Tibial nerve (tissue), 4 donors: ENCODE data around the gene TPRN. TPM values are rescaled to one million over a fixed set of nuclear protein-coding genes. Genes with fewer than 3 reads are reported as not detected.

Experiments
- DNase-seq, 2 donors: peaks; one replicate each; pipeline ENCODE4 v3.0.0-alpha.2; 2019; ENCODE audit warnings: low spot score in 2 of 2
- H3K27ac ChIP-seq, 4 donors: fragments of 200-600 bp; sonication (generic) in 3 of 4; one replicate each; pipeline ENCODE4 v1.5.1; 2017 to 2019; ENCODE audit warnings: mild to moderate bottlenecking in 1 of 4
- H3K27me3 ChIP-seq, 2 donors: fragments of 200-600 bp; sonication (generic) in 1 of 2; one replicate each; pipeline versions ENCODE4 v1.5.1 to v1.6.0; 2017 to 2019
- H3K36me3 ChIP-seq, 3 donors: fragments of 200-600 bp; sonication (generic); one replicate each; pipeline ENCODE4 v1.5.1; 2018 to 2019
- H3K4me1 ChIP-seq, 4 donors: fragments of 200-600 bp; sonication (generic) in 3 of 4; one replicate each; pipeline ENCODE4 v1.5.1; 2017 to 2019
- H3K4me3 ChIP-seq, 4 donors: fragments of 200-600 bp; sonication (generic) in 3 of 4; one replicate each; pipeline ENCODE4 v1.5.1; 2017 to 2019; ENCODE audit warnings: mild to moderate bottlenecking in 1 of 4, moderate library complexity in 1 of 4
- H3K9me3 ChIP-seq, 4 donors: fragments of 200-600 bp; sonication (generic) in 3 of 4; one replicate each; pipeline ENCODE4 v1.5.1; 2017 to 2019
- CTCF ChIP-seq, 5 experiments: fragments of 200-600 bp in 3 of 5; fragments of 450-650 bp in 2 of 5; sonication (generic) in 3 of 5; IDR thresholded peaks; one replicate each; pipeline ENCODE4 v1.5.1; 2016 to 2019; ENCODE audit warnings: antibody characterized with exemption in 5 of 5, mild to moderate bottlenecking in 3 of 5, moderate library complexity in 2 of 5
- EP300 ChIP-seq, 2 donors: sonication (generic); formaldehyde crosslinking; IDR thresholded peaks; one replicate each; pipeline ENCODE4 v1.6.1; 2017; ENCODE audit warnings: antibody characterized with exemption in 2 of 2, mild to moderate bottlenecking in 1 of 2
- POLR2A ChIP-seq, 2 donors: fragments of 450-650 bp; IDR thresholded peaks; one replicate each; pipeline ENCODE4 v1.6.1; 2017; ENCODE audit warnings: antibody characterized with exemption in 2 of 2, mild to moderate bottlenecking in 2 of 2, moderate library complexity in 2 of 2
- WGBS, 2 donors: methylation state at CpG; one replicate each; pipeline ENCODE4 v1.1.5; 2018; 5-methylcytosine and 5-hydroxymethylcytosine counted together
- total RNA-seq, 4 donors: library from RNA; depleted of rRNA; stranded (reverse); fragments of >200 nt; gene quantifications; one replicate each; pipeline ENCODE4 v1.1.0, GENCODE V29; 2016

Gene TPRN
- total RNA-seq, 4 donors from 2014 or later: 6.8 to 12.3 (median 8.9) TPM

GRCh38 chr9:137148242-137148641 is 52.3 kb downstream of the TPRN start:
- H3K9me3 ChIP-seq: no peaks in the 10 kb centered on the region
- no peaks in the 10 kb centered on the region for H3K4me1 ChIP-seq
- no peak overlapping the region for H3K27ac ChIP-seq
- TF ChIP-seq CTCF (IDR thresholded peaks at IDR 0.05) (no peak), POLR2A (IDR thresholded peaks at IDR 0.05) (no peak), EP300 (IDR thresholded peaks at IDR 0.05) (no peak)
- DNase-seq: no peak
- H3K4me3 ChIP-seq: no peak overlapping the region
- H3K27me3 ChIP-seq: peaks cover 0 to 50% of the 10 kb centered on the region in 2 donors
- 51 to 67% methylated on average over 21 to 22 of the region's 27 CpGs for WGBS, 2 donors
- no peaks in the 10 kb centered on the region for H3K36me3 ChIP-seq

DNA sequence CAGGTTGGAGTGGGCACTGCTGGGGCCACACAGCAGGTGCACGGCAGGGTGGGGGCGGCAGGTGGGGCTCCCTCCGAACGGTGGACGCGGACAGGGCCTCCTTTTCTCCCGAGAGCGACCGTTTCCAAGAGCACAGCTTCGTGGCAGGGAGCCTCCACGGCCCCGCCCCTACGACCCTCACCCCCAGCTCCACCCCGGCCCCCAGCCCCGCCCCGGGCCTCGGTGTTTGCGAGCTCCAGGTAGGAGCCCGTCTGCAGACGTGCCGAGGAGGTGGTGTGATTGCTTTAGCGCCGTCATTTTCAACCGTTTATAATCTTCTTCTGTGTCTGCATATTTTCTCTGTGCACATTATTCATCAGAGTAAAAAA is 52.8 kb downstream of the TPRN start:
- peaks cover 0 to 55% of the 10 kb centered on the region in 2 donors for H3K27me3 ChIP-seq
- DNase-seq: no peak
- TF ChIP-seq CTCF (IDR thresholded peaks at IDR 0.05): no peak
- TF ChIP-seq EP300 (IDR thresholded peaks at IDR 0.05): no peak
- no peak for TF ChIP-seq POLR2A (IDR thresholded peaks at IDR 0.05)
- H3K4me1 ChIP-seq: no peaks in the 10 kb centered on the region
- H3K4me3 ChIP-seq: no peak overlapping the region
- WGBS, 2 donors: 27 to 35% methylated on average over 16 to 23 of the region's 24 CpGs
- no peak overlapping the region for H3K27ac ChIP-seq
- H3K36me3 ChIP-seq: no peaks in the 10 kb centered on the region
- H3K9me3 ChIP-seq: no peaks in the 10 kb centered on the region

DNA sequence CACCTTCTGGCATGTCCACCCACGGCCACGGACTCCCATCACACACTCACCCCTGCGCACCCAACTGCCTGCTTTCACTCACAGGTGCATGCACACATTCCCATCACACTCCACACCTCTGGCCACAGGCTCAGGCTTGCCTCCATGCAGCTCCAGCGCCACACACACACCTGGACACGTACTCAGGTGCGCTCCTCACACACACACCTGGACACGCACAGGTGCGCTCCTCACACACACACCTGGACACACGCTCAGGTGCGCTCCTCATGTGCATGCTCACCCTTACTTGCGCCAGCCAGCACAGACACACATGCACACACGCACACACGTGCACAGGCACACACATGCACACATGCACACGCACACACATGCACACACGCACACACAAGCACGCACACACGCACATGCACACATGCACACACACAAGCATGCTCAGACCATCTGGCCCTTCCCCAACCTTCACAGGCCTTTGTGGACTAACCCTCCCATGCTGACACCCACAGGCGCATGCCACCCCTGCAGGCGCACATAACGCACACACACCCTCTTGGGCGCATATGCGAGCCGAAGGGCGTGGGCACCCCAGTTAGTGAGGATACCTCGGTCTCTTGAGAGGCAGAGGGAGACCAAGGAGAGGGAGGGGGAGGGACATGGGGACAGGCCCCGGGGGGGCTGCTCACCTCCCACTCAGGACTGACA is 53.3 kb downstream of the TPRN start:
- DNase-seq: no peak
- WGBS, 2 donors: 83 to 89% methylated on average over 25 to 26 of the region's 26 CpGs
- no peak overlapping the region for H3K27ac ChIP-seq
- no peak overlapping the region for H3K4me3 ChIP-seq
- TF ChIP-seq EP300 (IDR thresholded peaks at IDR 0.05) (no peak), CTCF (IDR thresholded peaks at IDR 0.05) (no peak), POLR2A (IDR thresholded peaks at IDR 0.05) (no peak)
- H3K36me3 ChIP-seq: no peaks in the 10 kb centered on the region
- H3K27me3 ChIP-seq: peaks cover 0 to 60% of the 10 kb centered on the region in 2 donors
- H3K4me1 ChIP-seq: no peaks in the 10 kb centered on the region
- H3K9me3 ChIP-seq: no peaks in the 10 kb centered on the region

- no peaks in the 10 kb centered on the region for H3K36me3 ChIP-seq
- no peak for DNase-seq
- H3K27me3 ChIP-seq: peaks cover 0 to 67% of the 10 kb centered on the region in 2 donors
- no peaks in the 10 kb centered on the region for H3K9me3 ChIP-seq
- no peaks in the 10 kb centered on the region for H3K4me1 ChIP-seq
- H3K27ac ChIP-seq: no peak overlapping the region
- WGBS, 2 donors: 46 to 59% methylated on average over 6 of the region's 9 CpGs
- TF ChIP-seq CTCF (IDR thresholded peaks at IDR 0.05): no peak
- no peak for TF ChIP-seq EP300 (IDR thresholded peaks at IDR 0.05)
- TF ChIP-seq POLR2A (IDR thresholded peaks at IDR 0.05): no peak
- no peak overlapping the region for H3K4me3 ChIP-seq
Measured at GRCh38 chr9:137146527-137146918, 54.0 kb downstream of the TPRN start.

- no peak for DNase-seq
- TF ChIP-seq EP300 (IDR thresholded peaks at IDR 0.05): no peak
- TF ChIP-seq CTCF (IDR thresholded peaks at IDR 0.05): no peak
- TF ChIP-seq POLR2A (IDR thresholded peaks at IDR 0.05): no peak
- no peaks in the 10 kb centered on the region for H3K4me1 ChIP-seq
- no peaks in the 10 kb centered on the region for H3K36me3 ChIP-seq
- H3K4me3 ChIP-seq: no peak overlapping the region
- WGBS, 2 donors: 53 to 55% methylated on average over 47 to 48 of the region's 49 CpGs
- H3K27ac ChIP-seq: no peak overlapping the region
- no peaks in the 10 kb centered on the region for H3K9me3 ChIP-seq
- peaks cover 0 to 73% of the 10 kb centered on the region in 2 donors for H3K27me3 ChIP-seq
Measured at GRCh38 chr9:137145731-137146526, 54.6 kb downstream of the TPRN start.
